HEK293 (cell line): ENCODE results near the gene TAPBP.
"Not testable (repeated sequence)": the region's sequence is repeated elsewhere in the genome, so short reads cannot be mapped to it uniquely, and the experiment has no call there.

Source experiments
- CTCF ChIA-PET: fragments of 350-600 bp; formaldehyde crosslinking; extraction: SDS; loops from one replicate; lab custom pipeline; 2021; ENCODE audit warnings: antibody characterized with exemption; lab: Yijun Ruan, JAX
- POLR2A ChIA-PET: fragments of 300-600 bp; formaldehyde crosslinking; extraction: SDS; loops from one replicate; lab custom pipeline; 2020; ENCODE audit warnings: antibody characterized with exemption, inconsistent platforms; lab: Yijun Ruan, JAX
- H3K27ac ChIP-seq: fragments of 200-500 bp; sonication (Bioruptor generic); 2 replicates; pipeline ENCODE4 v1.5.1; 2014; ENCODE audit warnings: low read depth, low read length, control low read depth, inconsistent platforms; ENCODE audit errors: extremely low read depth
- H3K36me3 ChIP-seq, 2 experiments: fragments of 200-500 bp in 1 of 2; sonication (Bioruptor generic) in 1 of 2; 1 replicate in 1 of 2; 2 replicates in 1 of 2; pipeline ENCODE4 v1.5.1; 2014 to 2017; ENCODE audit warnings: inconsistent platforms in 2 of 2, low read length in 2 of 2; ENCODE audit not compliant: control insufficient read depth in 2 of 2, insufficient read depth in 1 of 2
- H3K4me1 ChIP-seq: fragments of 200-500 bp; sonication (Bioruptor generic); 2 replicates; pipeline ENCODE4 v1.5.1; 2014; ENCODE audit warnings: mild to moderate bottlenecking, low read length, inconsistent platforms; ENCODE audit not compliant: control insufficient read depth, insufficient read depth
- H3K4me3 ChIP-seq: 2 replicates; pipeline ENCODE4 v1.5.1; 2011; ENCODE audit warnings: low read depth, mild to moderate bottlenecking, control low read depth, low read length, moderate library complexity
- H3K9me3 ChIP-seq: fragments of 200-500 bp; sonication (Bioruptor generic); 2 replicates; pipeline ENCODE4 v1.5.1; 2014; ENCODE audit warnings: low read depth, low read length, inconsistent platforms; ENCODE audit not compliant: control insufficient read depth, insufficient read depth
- EGR2 ChIP-seq: fragments of 450-650 bp; formaldehyde crosslinking; IDR thresholded peaks from 2 replicates; pipeline ENCODE4 v1.5.1; 2016; ENCODE audit warnings: low read depth, missing biosample characterization, missing genetic modification characterization
- HOXA7 ChIP-seq: sonication (generic); formaldehyde crosslinking; IDR thresholded peaks from 2 replicates; pipeline ENCODE4 v1.8.1; 2022; ENCODE audit warnings: missing genetic modification reagents, borderline replicate concordance
- IKZF3 ChIP-seq: fragments of 450-650 bp; IDR thresholded peaks from 2 replicates; pipeline ENCODE4 v1.5.0; 2018; ENCODE audit warnings: missing biosample characterization, mild to moderate bottlenecking, missing genetic modification characterization, moderate library complexity
- KLF1 ChIP-seq: fragments of 450-650 bp; formaldehyde crosslinking; IDR thresholded peaks from 2 replicates; pipeline ENCODE4 v1.5.1; 2016; ENCODE audit warnings: missing biosample characterization, missing genetic modification characterization
- KLF10 ChIP-seq: fragments of 450-650 bp; IDR thresholded peaks from 2 replicates; pipeline ENCODE4 v1.5.1; 2018; ENCODE audit warnings: missing biosample characterization, mild to moderate bottlenecking, missing genetic modification characterization
- KLF7 ChIP-seq: fragments of 450-650 bp; formaldehyde crosslinking; IDR thresholded peaks from 2 replicates; pipeline ENCODE4 v1.5.1; 2016; ENCODE audit warnings: missing biosample characterization, missing genetic modification characterization, borderline replicate concordance
- MZF1 ChIP-seq: fragments of 450-650 bp; formaldehyde crosslinking; IDR thresholded peaks from 2 replicates; pipeline ENCODE4 v1.5.1; 2017; ENCODE audit warnings: missing biosample characterization, missing genetic modification characterization, borderline replicate concordance
- ZFHX2 ChIP-seq: fragments of 450-650 bp; formaldehyde crosslinking; conservative IDR thresholded peaks from 2 replicates; pipeline ENCODE4 v1.5.1; 2016; ENCODE audit warnings: missing biosample characterization, missing genetic modification characterization
- ZNF121 ChIP-seq: fragments of 450-650 bp; formaldehyde crosslinking; IDR thresholded peaks from 2 replicates; pipeline ENCODE4 v1.5.1; 2016; ENCODE audit warnings: missing biosample characterization, missing genetic modification characterization
- ZNF155 ChIP-seq: fragments of 450-650 bp; formaldehyde crosslinking; IDR thresholded peaks from 2 replicates; pipeline ENCODE4 v1.5.1; 2016; ENCODE audit warnings: missing biosample characterization, missing genetic modification characterization
- ZNF311 ChIP-seq: fragments of 450-650 bp; formaldehyde crosslinking; IDR thresholded peaks from 2 replicates; pipeline ENCODE4 v1.5.1; 2017; ENCODE audit warnings: missing biosample characterization, missing genetic modification characterization, borderline replicate concordance
- ZNF324 ChIP-seq: fragments of 450-650 bp; formaldehyde crosslinking; IDR thresholded peaks from 2 replicates; pipeline ENCODE4 v1.5.1; 2016; ENCODE audit warnings: missing biosample characterization, missing genetic modification characterization
- ZNF335 ChIP-seq: fragments of 450-650 bp; formaldehyde crosslinking; conservative IDR thresholded peaks from 2 replicates; pipeline ENCODE4 v1.5.1; 2016; ENCODE audit warnings: missing biosample characterization, missing genetic modification characterization
- ZNF48 ChIP-seq: fragments of 450-650 bp; formaldehyde crosslinking; IDR thresholded peaks from 2 replicates; pipeline ENCODE4 v1.5.1; 2016; ENCODE audit warnings: missing biosample characterization, missing genetic modification characterization
- ZNF501 ChIP-seq: fragments of 450-650 bp; formaldehyde crosslinking; IDR thresholded peaks from 2 replicates; pipeline ENCODE4 v1.5.1; 2016; ENCODE audit warnings: missing biosample characterization, missing genetic modification characterization
- ZNF521 ChIP-seq: fragments of 450-650 bp; formaldehyde crosslinking; IDR thresholded peaks from 2 replicates; pipeline ENCODE4 v1.5.1; 2017; ENCODE audit warnings: missing biosample characterization, mild to moderate bottlenecking, missing genetic modification characterization
- ZNF530 ChIP-seq: fragments of 450-650 bp; formaldehyde crosslinking; IDR thresholded peaks from 2 replicates; pipeline ENCODE4 v1.5.1; 2016; ENCODE audit warnings: low read depth, missing biosample characterization, missing genetic modification characterization
- ZNF560 ChIP-seq: fragments of 450-650 bp; formaldehyde crosslinking; IDR thresholded peaks from 2 replicates; pipeline ENCODE4 v1.5.1; 2017; ENCODE audit warnings: missing biosample characterization, missing genetic modification characterization, borderline replicate concordance
- ZNF660 ChIP-seq: fragments of 450-650 bp; IDR thresholded peaks from 2 replicates; pipeline ENCODE4 v1.5.1; 2018; ENCODE audit warnings: missing biosample characterization, mild to moderate bottlenecking, missing genetic modification characterization
- ZXDB ChIP-seq: fragments of 450-650 bp; formaldehyde crosslinking; IDR thresholded peaks from 2 replicates; pipeline ENCODE4 v1.5.1; 2016; ENCODE audit warnings: missing biosample characterization, missing genetic modification characterization
- TF ChIP-seq, protein P1 (sequence below): fragments of 450-650 bp; formaldehyde crosslinking; IDR thresholded peaks from 2 replicates; pipeline ENCODE4 v1.5.1; 2016; ENCODE audit warnings: missing biosample characterization, missing genetic modification characterization
- TF ChIP-seq, protein P2 (sequence below): fragments of 450-650 bp; formaldehyde crosslinking; IDR thresholded peaks from 2 replicates; pipeline ENCODE4; 2016; ENCODE audit warnings: missing biosample characterization, missing genetic modification characterization
- TF ChIP-seq, protein P3 (sequence below): fragments of 450-650 bp; formaldehyde crosslinking; IDR thresholded peaks from 2 replicates; pipeline ENCODE4 v1.5.1; 2016; ENCODE audit warnings: missing biosample characterization, missing genetic modification characterization, low read depth

TAPBP gene

DNA sequence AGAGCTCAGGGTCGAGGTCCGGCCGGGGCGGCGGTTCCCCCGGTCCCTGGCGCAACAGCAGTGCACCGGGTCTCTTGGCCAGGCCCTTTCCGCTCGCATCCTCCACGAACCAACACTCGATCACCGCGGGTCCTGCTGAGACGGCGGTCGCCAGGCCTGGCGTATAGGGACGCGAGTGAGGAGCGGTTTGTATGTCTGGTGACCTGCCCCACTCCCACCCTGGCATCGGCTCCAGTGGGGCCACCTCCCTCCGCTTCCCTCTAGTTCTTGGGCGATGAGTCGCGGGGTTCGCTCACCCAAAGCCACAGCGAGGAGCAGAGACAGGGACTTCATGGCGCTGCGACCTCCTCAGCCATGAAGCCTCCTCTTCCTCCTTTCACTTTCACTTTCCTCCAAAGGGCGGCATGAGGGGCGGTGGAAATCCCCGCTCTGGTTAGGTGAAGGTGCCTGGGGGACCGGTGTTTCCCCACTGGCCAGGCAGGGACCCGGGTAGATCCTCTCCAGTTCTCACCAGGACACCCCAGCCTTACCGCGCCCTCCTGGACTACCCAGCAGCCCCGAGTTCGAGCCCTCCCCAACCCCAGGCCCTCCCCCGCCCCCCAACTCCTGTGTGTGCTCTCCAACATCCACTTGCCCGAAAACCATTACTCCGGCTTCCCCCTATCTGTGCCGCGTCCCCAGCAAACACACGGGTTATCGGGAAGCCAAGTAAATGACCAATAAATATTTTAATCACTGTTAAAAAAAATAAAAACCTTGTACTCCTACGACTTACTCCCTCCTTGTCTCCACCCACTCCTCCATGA, at the start of gene TAPBP (continued):
- TF ChIP-seq ZNF311 (no peak), ZNF660 (tag by site-specific recombination) (no peak), ZNF155 (tag by site-specific recombination) (no peak), IKZF3 (tag by site-specific recombination) (no peak), KLF7 (tag by site-specific recombination) (peak; percentile 3; the same call in 1 of the 2 replicates), ZNF324 (tag by site-specific recombination) (no peak), ZNF501 (tag by site-specific recombination) (peak; percentile 75)
- TF ChIP-seq, protein P1, sequence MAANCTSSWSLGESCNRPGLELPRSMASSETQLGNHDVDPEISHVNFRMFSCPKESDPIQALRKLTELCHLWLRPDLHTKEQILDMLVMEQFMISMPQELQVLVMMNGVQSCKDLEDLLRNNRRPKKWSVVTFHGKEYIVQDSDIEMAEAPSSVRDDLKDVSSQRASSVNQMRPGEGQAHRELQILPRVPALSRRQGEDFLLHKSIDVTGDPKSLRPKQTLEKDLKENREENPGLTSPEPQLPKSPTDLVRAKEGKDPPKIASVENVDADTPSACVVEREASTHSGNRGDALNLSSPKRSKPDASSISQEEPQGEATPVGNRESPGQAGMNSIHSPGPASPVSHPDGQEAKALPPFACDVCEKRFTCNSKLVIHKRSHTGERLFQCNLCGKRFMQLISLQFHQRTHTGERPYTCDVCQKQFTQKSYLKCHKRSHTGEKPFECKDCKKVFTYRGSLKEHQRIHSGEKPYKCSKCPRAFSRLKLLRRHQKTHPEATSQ (tag by site-specific recombination): no peak
- TF ChIP-seq, protein P2, sequence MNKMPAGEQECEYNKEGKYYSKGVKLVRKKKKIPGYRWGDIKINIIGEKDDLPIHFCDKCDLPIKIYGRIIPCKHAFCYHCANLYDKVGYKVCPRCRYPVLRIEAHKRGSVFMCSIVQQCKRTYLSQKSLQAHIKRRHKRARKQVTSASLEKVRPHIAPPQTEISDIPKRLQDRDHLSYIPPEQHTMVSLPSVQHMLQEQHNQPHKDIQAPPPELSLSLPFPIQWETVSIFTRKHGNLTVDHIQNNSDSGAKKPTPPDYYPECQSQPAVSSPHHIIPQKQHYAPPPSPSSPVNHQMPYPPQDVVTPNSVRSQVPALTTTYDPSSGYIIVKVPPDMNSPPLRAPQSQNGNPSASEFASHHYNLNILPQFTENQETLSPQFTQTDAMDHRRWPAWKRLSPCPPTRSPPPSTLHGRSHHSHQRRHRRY (tag by site-specific recombination): no peak

DNA sequence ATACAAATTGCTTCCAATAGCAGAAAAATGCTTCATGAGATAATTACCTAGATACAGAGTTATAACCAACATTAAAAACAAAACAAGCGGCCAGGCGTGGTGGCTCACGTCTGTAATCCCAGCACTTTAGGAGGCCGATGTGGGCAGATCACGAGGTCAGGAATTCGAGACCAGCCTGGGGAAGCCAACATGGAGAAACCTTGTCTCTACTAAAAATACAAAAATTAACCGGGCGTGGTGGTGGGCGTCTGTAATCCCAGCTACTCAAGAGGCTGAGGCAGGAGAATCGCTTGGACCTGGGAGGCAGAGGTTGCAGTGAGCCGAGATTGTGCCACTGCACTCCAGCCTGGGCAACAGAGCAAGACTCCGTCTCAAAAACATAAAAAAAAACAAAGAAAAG, 49.6 kb upstream of the TAPBP start:
- CTCF ChIA-PET: interaction anchor here (0.6 to 6.2 kb wide), 2 partner anchors 18 to 335 kb away, joined by 3 to 30 read pairs; no protein-coding TSS in a partner anchor
- not testable (repeated sequence) for H3K4me1 ChIP-seq, H3K27ac ChIP-seq, H3K9me3 ChIP-seq, H3K4me3 ChIP-seq, H3K36me3 ChIP-seq
- TF ChIP-seq EGR2 (tag by site-specific recombination) (peak; percentile 65), ZFHX2 (tag by site-specific recombination) (peak; percentile 76), ZNF121 (peak; percentile 69; the same call in 1 of the 2 replicates)
- POLR2A ChIA-PET: interaction anchor here (1.2 kb wide), 1 partner anchor 12 kb away, joined by 6 read pairs; no protein-coding TSS in a partner anchor

DNA sequence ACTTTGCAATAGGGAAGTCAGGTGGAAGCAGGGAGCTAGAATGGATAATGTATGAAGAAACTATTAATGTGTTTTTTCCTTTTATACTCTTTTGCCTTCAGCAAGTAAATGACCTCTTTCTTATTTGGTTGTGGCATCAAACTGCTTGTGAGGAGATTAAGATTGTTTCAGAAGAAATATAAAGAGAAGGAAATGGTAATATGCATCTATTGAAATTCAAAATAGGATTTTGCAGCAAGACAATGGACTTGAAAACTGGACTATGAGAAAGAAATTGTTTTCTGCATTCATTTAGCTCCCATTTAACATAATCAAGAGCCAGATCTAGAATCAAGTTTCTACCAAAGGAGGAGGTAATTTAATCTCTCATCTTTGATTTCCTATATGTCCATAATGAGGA, 45.5 kb upstream of the TAPBP start:
- CTCF ChIA-PET: interaction anchor here (0.6 to 1.5 kb wide), 4 partner anchors 14 to 121 kb away, joined by 3 to 7 read pairs (median 5); no protein-coding TSS in a partner anchor
- H3K36me3 ChIP-seq: no peaks in the 10 kb centered on the region
- no peaks in the 10 kb centered on the region for H3K9me3 ChIP-seq
- peaks cover 3% of the 10 kb centered on the region; the same call in 1 of the 2 replicates for H3K4me1 ChIP-seq
- H3K4me3 ChIP-seq: no peak overlapping the region
- POLR2A ChIA-PET: no interaction called here
- no peak for TF ChIP-seq ZNF335 (tag by site-specific recombination)
- no peak for TF ChIP-seq MZF1
- TF ChIP-seq ZNF530: no peak
- TF ChIP-seq ZNF48 (tag by site-specific recombination): no peak
- no peak for TF ChIP-seq HOXA7 (CRISPR knock-in tag)
- no peak for TF ChIP-seq ZNF560 (tag by site-specific recombination)
- no peak for TF ChIP-seq KLF10 (tag by site-specific recombination)
- TF ChIP-seq KLF1 (tag by site-specific recombination): no peak
- TF ChIP-seq, protein P3, sequence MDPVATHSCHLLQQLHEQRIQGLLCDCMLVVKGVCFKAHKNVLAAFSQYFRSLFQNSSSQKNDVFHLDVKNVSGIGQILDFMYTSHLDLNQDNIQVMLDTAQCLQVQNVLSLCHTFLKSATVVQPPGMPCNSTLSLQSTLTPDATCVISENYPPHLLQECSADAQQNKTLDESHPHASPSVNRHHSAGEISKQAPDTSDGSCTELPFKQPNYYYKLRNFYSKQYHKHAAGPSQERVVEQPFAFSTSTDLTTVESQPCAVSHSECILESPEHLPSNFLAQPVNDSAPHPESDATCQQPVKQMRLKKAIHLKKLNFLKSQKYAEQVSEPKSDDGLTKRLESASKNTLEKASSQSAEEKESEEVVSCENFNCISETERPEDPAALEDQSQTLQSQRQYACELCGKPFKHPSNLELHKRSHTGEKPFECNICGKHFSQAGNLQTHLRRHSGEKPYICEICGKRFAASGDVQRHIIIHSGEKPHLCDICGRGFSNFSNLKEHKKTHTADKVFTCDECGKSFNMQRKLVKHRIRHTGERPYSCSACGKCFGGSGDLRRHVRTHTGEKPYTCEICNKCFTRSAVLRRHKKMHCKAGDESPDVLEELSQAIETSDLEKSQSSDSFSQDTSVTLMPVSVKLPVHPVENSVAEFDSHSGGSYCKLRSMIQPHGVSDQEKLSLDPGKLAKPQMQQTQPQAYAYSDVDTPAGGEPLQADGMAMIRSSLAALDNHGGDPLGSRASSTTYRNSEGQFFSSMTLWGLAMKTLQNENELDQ: no peak
- no peak for TF ChIP-seq ZNF521 (tag by site-specific recombination)
- TF ChIP-seq ZXDB (tag by site-specific recombination): no peak
- no peak overlapping the region for H3K27ac ChIP-seq

DNA sequence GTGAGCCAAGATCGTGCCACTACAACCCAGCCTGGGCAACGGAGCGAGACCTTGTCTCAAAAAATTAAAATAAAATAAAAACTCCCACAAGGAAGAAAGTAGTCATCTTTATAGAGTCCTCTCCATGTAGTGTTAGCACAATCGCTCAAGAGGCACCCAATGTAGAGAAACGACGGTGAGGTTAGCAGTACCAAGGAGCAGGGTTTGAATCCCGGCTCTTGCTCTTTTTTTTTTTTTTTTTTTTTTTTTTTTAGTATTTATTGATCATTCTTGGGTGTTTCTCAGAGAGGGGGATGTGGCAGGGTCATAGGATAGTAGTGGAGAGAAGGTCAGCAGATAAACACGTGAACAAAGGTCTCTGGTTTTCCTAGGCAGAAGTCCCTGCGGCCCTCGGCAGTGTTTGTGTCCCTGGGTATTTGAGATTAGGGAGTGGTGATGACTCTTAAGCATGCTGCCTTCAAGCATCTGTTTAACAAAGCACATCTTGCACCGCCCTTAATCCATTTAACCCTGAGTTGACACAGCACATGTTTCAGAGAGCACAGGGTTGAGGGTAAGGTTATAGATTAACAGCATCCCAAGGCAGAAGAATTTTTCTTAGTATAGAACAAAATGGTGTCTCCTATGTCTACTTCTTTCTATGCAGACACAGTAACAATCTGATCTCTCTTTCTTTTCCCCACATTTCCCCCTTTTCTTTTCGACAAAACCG, 43.4 kb upstream of the TAPBP start:
- H3K27ac ChIP-seq, H3K9me3 ChIP-seq, POLR2A ChIA-PET, H3K4me1 ChIP-seq, H3K36me3 ChIP-seq, H3K4me3 ChIP-seq: not testable (repeated sequence)
- CTCF ChIA-PET: interaction anchor here (1.2 kb wide), 1 partner anchor 13 kb away, joined by 4 read pairs; no protein-coding TSS in a partner anchor
